ENCODE results near the gene ZNF865.

The ZNF865 gene

GRCh38 chr19:55644191-55644833, 38.9 kb downstream of the ZNF865 start:
- Histone ChIP-seq H3K4me1 (ENCODE audit: control insufficient read depth in 2 of 2, insufficient read depth in 2 of 2, low read length in 2 of 2) (peaks cover 44 to 48% of the 10 kb centered on the region in 2 donors), H3K4me3 (ENCODE audit: low read length in 2 of 2) (peak overlapping the region; percentile 75 to 86), H3K27ac (ENCODE audit: low read depth in 2 of 2, low read length in 2 of 2) (peak overlapping the region in 1 of 2 donors; percentile 81), H3K9me3 (ENCODE audit: control insufficient read depth in 2 of 2, low read length in 2 of 2) (no peaks in the 10 kb centered on the region), H3K27me3 (ENCODE audit: control insufficient read depth in 2 of 2, insufficient read depth in 2 of 2, low read length in 2 of 2) (no peaks in the 10 kb centered on the region), H3K9ac (ENCODE audit: low read depth in 1 of 2, low read length in 2 of 2) (peak overlapping the region; percentile 72), H3K36me3 (ENCODE audit: control insufficient read depth in 2 of 2, insufficient read depth in 2 of 2, low read length in 2 of 2) (peaks cover 3 to 12% of the 10 kb centered on the region in 2 donors)

GRCh38 chr19:55644842-55645511, 39.5 kb downstream of the ZNF865 start:
- H3K36me3 ChIP-seq (ENCODE audit: control insufficient read depth in 2 of 2, insufficient read depth in 2 of 2, low read length in 2 of 2), result peaks cover 3 to 12% of the 10 kb centered on the region in 2 donors
- H3K9ac ChIP-seq (ENCODE audit: low read depth in 1 of 2, low read length in 2 of 2), result peak overlapping the region in 1 of 2 donors; percentile 72
- H3K4me3 ChIP-seq (ENCODE audit: low read length in 2 of 2), result peak overlapping the region in 1 of 2 donors; percentile 75
- H3K4me1 ChIP-seq (ENCODE audit: control insufficient read depth in 2 of 2, insufficient read depth in 2 of 2, low read length in 2 of 2), result peaks cover 44 to 47% of the 10 kb centered on the region in 2 donors
- no peak overlapping the region for H3K27ac ChIP-seq (ENCODE audit: low read depth in 2 of 2, low read length in 2 of 2)
- no peaks in the 10 kb centered on the region for H3K9me3 ChIP-seq (ENCODE audit: control insufficient read depth in 2 of 2, low read length in 2 of 2)
- H3K27me3 ChIP-seq (ENCODE audit: control insufficient read depth in 2 of 2, insufficient read depth in 2 of 2, low read length in 2 of 2), result no peaks in the 10 kb centered on the region

- Histone ChIP-seq H3K9ac (ENCODE audit: low read depth in 1 of 2, low read length in 2 of 2) (no peak overlapping the region), H3K36me3 (ENCODE audit: control insufficient read depth in 2 of 2, insufficient read depth in 2 of 2, low read length in 2 of 2) (peaks cover 3 to 12% of the 10 kb centered on the region in 2 donors), H3K9me3 (ENCODE audit: control insufficient read depth in 2 of 2, low read length in 2 of 2) (no peaks in the 10 kb centered on the region), H3K4me1 (ENCODE audit: control insufficient read depth in 2 of 2, insufficient read depth in 2 of 2, low read length in 2 of 2) (peaks cover 39 to 41% of the 10 kb centered on the region in 2 donors), H3K27me3 (ENCODE audit: control insufficient read depth in 2 of 2, insufficient read depth in 2 of 2, low read length in 2 of 2) (no peaks in the 10 kb centered on the region), H3K4me3 (ENCODE audit: low read length in 2 of 2) (no peak overlapping the region), H3K27ac (ENCODE audit: low read depth in 2 of 2, low read length in 2 of 2) (no peak overlapping the region)
These were observed 40.0 kb downstream of the ZNF865 start for GRCh38 chr19:55645512-55645881.

- Histone ChIP-seq H3K36me3 (ENCODE audit: control insufficient read depth in 2 of 2, insufficient read depth in 2 of 2, low read length in 2 of 2) (peaks cover 3 to 12% of the 10 kb centered on the region in 2 donors), H3K4me3 (ENCODE audit: low read length in 2 of 2) (peak overlapping the region; percentile 76 to 90), H3K9me3 (ENCODE audit: control insufficient read depth in 2 of 2, low read length in 2 of 2) (no peaks in the 10 kb centered on the region), H3K27me3 (ENCODE audit: control insufficient read depth in 2 of 2, insufficient read depth in 2 of 2, low read length in 2 of 2) (no peaks in the 10 kb centered on the region), H3K4me1 (ENCODE audit: control insufficient read depth in 2 of 2, insufficient read depth in 2 of 2, low read length in 2 of 2) (peaks cover 31 to 36% of the 10 kb centered on the region in 2 donors), H3K9ac (ENCODE audit: low read depth in 1 of 2, low read length in 2 of 2) (peak overlapping the region; percentile 68 to 77), H3K27ac (ENCODE audit: low read depth in 2 of 2, low read length in 2 of 2) (peak overlapping the region in 1 of 2 donors; percentile 76)
These were observed 41.7 kb downstream of the ZNF865 start for GRCh38 chr19:55646889-55647731.

- H3K9me3 ChIP-seq (ENCODE audit: control insufficient read depth in 2 of 2, low read length in 2 of 2), result no peaks in the 10 kb centered on the region
- peak within 1 kb of the TSS; percentile 76 to 90 for H3K4me3 ChIP-seq (ENCODE audit: low read length in 2 of 2)
- H3K4me1 ChIP-seq (ENCODE audit: control insufficient read depth in 2 of 2, insufficient read depth in 2 of 2, low read length in 2 of 2), result peaks cover 25 to 28% of the 10 kb centered on the region in 2 donors
- H3K36me3 ChIP-seq (ENCODE audit: control insufficient read depth in 2 of 2, insufficient read depth in 2 of 2, low read length in 2 of 2), result peaks cover 3 to 12% of the 10 kb centered on the region in 2 donors
- H3K27me3 ChIP-seq (ENCODE audit: control insufficient read depth in 2 of 2, insufficient read depth in 2 of 2, low read length in 2 of 2), result no peaks in the 10 kb centered on the region
- peak within 1 kb of the TSS; percentile 68 to 77 for H3K9ac ChIP-seq (ENCODE audit: low read depth in 1 of 2, low read length in 2 of 2)
- peak within 1 kb of the TSS; percentile 57 to 76 for H3K27ac ChIP-seq (ENCODE audit: low read depth in 2 of 2, low read length in 2 of 2)
These were observed 42.5 kb downstream of the ZNF865 start, which contains the start of gene CCDC106 for GRCh38 chr19:55647732-55648584. TSS of gene CCDC106 (plus strand) at chr19:55648212. CDS start at chr19:55649047, 835 bp downstream.

- Histone ChIP-seq H3K9me3 (ENCODE audit: control insufficient read depth in 2 of 2, low read length in 2 of 2) (no peaks in the 10 kb centered on the region), H3K27me3 (ENCODE audit: control insufficient read depth in 2 of 2, insufficient read depth in 2 of 2, low read length in 2 of 2) (no peaks in the 10 kb centered on the region), H3K4me1 (ENCODE audit: control insufficient read depth in 2 of 2, insufficient read depth in 2 of 2, low read length in 2 of 2) (peaks cover 21 to 25% of the 10 kb centered on the region in 2 donors), H3K36me3 (ENCODE audit: control insufficient read depth in 2 of 2, insufficient read depth in 2 of 2, low read length in 2 of 2) (peaks cover 3 to 12% of the 10 kb centered on the region in 2 donors), H3K9ac (ENCODE audit: low read depth in 1 of 2, low read length in 2 of 2) (peak overlapping the region; percentile 68 to 77), H3K4me3 (ENCODE audit: low read length in 2 of 2) (peak overlapping the region; percentile 76 to 90), H3K27ac (ENCODE audit: low read depth in 2 of 2, low read length in 2 of 2) (peak overlapping the region in 1 of 2 donors; percentile 76)
These were observed 43.3 kb downstream of the ZNF865 start for GRCh38 chr19:55648585-55649267.

- Histone ChIP-seq H3K4me1 (ENCODE audit: control insufficient read depth in 2 of 2, insufficient read depth in 2 of 2, low read length in 2 of 2) (peaks cover 16 to 19% of the 10 kb centered on the region in 2 donors), H3K9me3 (ENCODE audit: control insufficient read depth in 2 of 2, low read length in 2 of 2) (no peaks in the 10 kb centered on the region), H3K4me3 (ENCODE audit: low read length in 2 of 2) (peak overlapping the region in 1 of 2 donors; percentile 76), H3K27me3 (ENCODE audit: control insufficient read depth in 2 of 2, insufficient read depth in 2 of 2, low read length in 2 of 2) (no peaks in the 10 kb centered on the region), H3K36me3 (ENCODE audit: control insufficient read depth in 2 of 2, insufficient read depth in 2 of 2, low read length in 2 of 2) (peaks cover 3 to 11% of the 10 kb centered on the region in 2 donors), H3K27ac (ENCODE audit: low read depth in 2 of 2, low read length in 2 of 2) (no peak overlapping the region), H3K9ac (ENCODE audit: low read depth in 1 of 2, low read length in 2 of 2) (no peak overlapping the region)
These were observed 44.0 kb downstream of the ZNF865 start for GRCh38 chr19:55649268-55650125.

- no peak overlapping the region for H3K4me3 ChIP-seq (ENCODE audit: low read length in 2 of 2)
- H3K9ac ChIP-seq (ENCODE audit: low read depth in 1 of 2, low read length in 2 of 2), result no peak overlapping the region
- no peaks in the 10 kb centered on the region for H3K27me3 ChIP-seq (ENCODE audit: control insufficient read depth in 2 of 2, insufficient read depth in 2 of 2, low read length in 2 of 2)
- no peak overlapping the region for H3K27ac ChIP-seq (ENCODE audit: low read depth in 2 of 2, low read length in 2 of 2)
- no peaks in the 10 kb centered on the region for H3K9me3 ChIP-seq (ENCODE audit: control insufficient read depth in 2 of 2, low read length in 2 of 2)
- H3K36me3 ChIP-seq (ENCODE audit: control insufficient read depth in 2 of 2, insufficient read depth in 2 of 2, low read length in 2 of 2), result peaks cover 3 to 5% of the 10 kb centered on the region in 2 donors
- H3K4me1 ChIP-seq (ENCODE audit: control insufficient read depth in 2 of 2, insufficient read depth in 2 of 2, low read length in 2 of 2), result peaks cover 11 to 19% of the 10 kb centered on the region in 2 donors
These were observed 44.7 kb downstream of the ZNF865 start for GRCh38 chr19:55650126-55650557.

Measured in mucosa of rectum (tissue), 2 donors.